LNCaP clone FGC (cell line): ENCODE measurements around the gene MUC4.

Source experiments
- DNase-seq: peaks from one replicate; pipeline ENCODE4 v3.0.0-alpha.2; 2011; ENCODE audit warnings: low read depth
- H3K4me3 ChIP-seq: 2 replicates; pipeline ENCODE4 v1.5.1; 2011; ENCODE audit warnings: mild to moderate bottlenecking, low read depth, low read length, control low read depth
- CTCF ChIP-seq: IDR thresholded peaks from 2 replicates; pipeline ENCODE4 v1.5.1; 2012; ENCODE audit warnings: mild to moderate bottlenecking; ENCODE audit not compliant: control insufficient read depth, insufficient read depth; ENCODE audit errors: extremely low read depth

MUC4 gene

DNA sequence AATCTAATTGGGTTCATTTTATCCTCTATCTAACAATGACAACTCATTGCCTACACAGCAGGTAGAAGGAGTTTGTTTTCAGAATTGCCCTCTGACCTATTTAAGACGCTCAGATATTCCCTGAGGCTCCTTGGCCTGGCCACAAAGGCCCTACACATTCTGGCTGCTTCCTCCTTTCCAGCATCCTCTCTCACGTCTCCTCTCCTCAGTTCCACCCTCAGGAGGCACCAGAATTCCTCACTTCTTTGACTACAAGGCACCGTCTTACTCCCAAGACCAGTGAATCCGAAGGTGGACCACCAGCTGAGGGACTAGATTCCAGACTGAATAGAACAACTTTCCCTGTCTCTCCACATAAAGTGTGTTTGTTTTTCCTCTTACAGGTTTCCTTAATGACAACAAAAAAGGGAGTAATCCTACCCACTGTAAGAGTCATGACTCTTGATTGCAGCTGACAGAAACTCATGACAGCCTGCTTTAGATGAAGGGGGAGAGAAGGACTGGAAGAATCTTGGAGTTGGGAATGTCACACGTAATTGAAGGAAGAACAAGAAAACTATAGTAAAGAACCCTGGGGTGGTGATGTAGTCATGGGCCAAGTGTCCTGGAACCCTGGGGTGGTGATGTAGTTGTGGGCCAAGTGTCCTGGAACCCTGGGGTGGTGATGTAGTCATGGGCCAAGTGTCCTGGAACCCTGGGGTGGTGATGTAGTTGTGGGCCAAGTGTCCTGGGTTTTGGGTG is 112.9 kb downstream of the MUC4 start:
- DNase-seq: no peak
- TF ChIP-seq CTCF: no peak
- H3K4me3 ChIP-seq: no peak overlapping the region

DNA sequence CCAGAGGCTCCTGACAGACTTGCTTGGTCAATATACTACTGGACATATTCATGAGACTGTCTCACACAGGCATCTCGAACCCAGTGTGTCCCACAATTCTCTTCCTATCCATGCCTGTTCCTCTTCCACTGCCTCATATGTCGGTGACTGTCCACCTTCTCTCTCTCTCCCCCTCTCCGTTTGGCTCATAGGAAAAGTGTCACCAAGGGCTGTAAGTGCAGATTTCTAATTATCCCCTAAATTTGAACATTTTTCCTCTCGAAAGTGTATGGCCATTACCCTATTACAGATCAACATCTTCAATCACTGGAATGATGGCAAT is 113.4 kb downstream of the MUC4 start:
- no peak for TF ChIP-seq CTCF
- DNase-seq: no peak
- no peak overlapping the region for H3K4me3 ChIP-seq

- DNase-seq: no peak
- H3K4me3 ChIP-seq: no peak overlapping the region
- TF ChIP-seq CTCF: no peak
These were observed 114.0 kb downstream of the MUC4 start for GRCh38 chr3:195697582-195698324.
